Suprapubic skin (tissue), 4 donors: ENCODE results near the gene FLVCR2.

Experiments used
- CTCF ChIP-seq, 2 donors: fragments of 200-600 bp in 1 of 2; fragments of 450-650 bp in 1 of 2; sonication (generic) in 1 of 2; IDR thresholded peaks; one replicate each; pipeline ENCODE4 v1.5.1; 2016 to 2019; ENCODE audit warnings: antibody characterized with exemption in 2 of 2, mild to moderate bottlenecking in 1 of 2, moderate library complexity in 1 of 2
- EP300 ChIP-seq: sonication (generic); formaldehyde crosslinking; IDR thresholded peaks from one replicate; pipeline ENCODE4 v1.6.1; 2017; ENCODE audit warnings: antibody characterized with exemption
- POLR2A ChIP-seq, 2 donors: fragments of 450-650 bp; IDR thresholded peaks; one replicate each; pipeline ENCODE4 v1.6.1; 2017; ENCODE audit warnings: antibody characterized with exemption in 2 of 2, mild to moderate bottlenecking in 2 of 2, moderate library complexity in 2 of 2
- POLR2AphosphoS5 ChIP-seq, 3 donors: sonication (generic); formaldehyde crosslinking; IDR thresholded peaks; one replicate each; pipeline ENCODE4 v1.6.1; 2017; ENCODE audit warnings: antibody characterized with exemption in 3 of 3

GRCh38 chr14:75614179-75614578, 35.8 kb downstream of the FLVCR2 start:
- TF ChIP-seq POLR2AphosphoS5 (IDR thresholded peaks at IDR 0.05) (no peak), EP300 (no peak), CTCF (IDR thresholded peaks at IDR 0.05) (no peak), POLR2A (IDR thresholded peaks at IDR 0.05) (no peak)
